NCI-H2227 (cell line): ENCODE results near the gene BRAF.
A peak's percentile ranks its signal among the peaks of the same experiment; 100 is the strongest.
"Not testable (repeated sequence)": the region's sequence is repeated elsewhere in the genome, so short reads cannot be mapped to it uniquely, and the experiment has no call there.

Source experiments
- DNase-seq: peaks from one replicate; lab custom pipeline; 2025; ENCODE audit not compliant: unreplicated experiment; lab: John Stamatoyannopoulos, UW

The BRAF gene

GRCh38 chr7:140774371-140774770 is 150.4 kb downstream of the BRAF start:
- no peak for DNase-seq

- no peak for DNase-seq
Measured at GRCh38 chr7:140773104-140773503, 151.6 kb downstream of the BRAF start.

GRCh38 chr7:140771826-140772225 is 152.9 kb downstream of the BRAF start:
- no peak for DNase-seq

- DNase-seq: no peak
Measured at GRCh38 chr7:140769852-140770251, 154.9 kb downstream of the BRAF start.

- DNase-seq: no peak
Measured at GRCh38 chr7:140767418-140767817, 157.3 kb downstream of the BRAF start.

GRCh38 chr7:140765441-140765840 is 159.3 kb downstream of the BRAF start:
- DNase-seq: not testable (repeated sequence)

GRCh38 chr7:140763166-140763565 is 161.6 kb downstream of the BRAF start:
- not testable (repeated sequence) for DNase-seq

GRCh38 chr7:140761375-140761774 is 163.4 kb downstream of the BRAF start:
- not testable (repeated sequence) for DNase-seq

GRCh38 chr7:140754506-140754905 is 170.2 kb downstream of the BRAF start:
- no peak for DNase-seq

- DNase-seq: no peak
Measured at GRCh38 chr7:140752533-140752932, 172.2 kb downstream of the BRAF start.

GRCh38 chr7:140746751-140747150 is 178.0 kb downstream of the BRAF start:
- no peak for DNase-seq

GRCh38 chr7:140745266-140746058 is 179.3 kb downstream of the BRAF start:
- DNase-seq: no peak

GRCh38 chr7:140744005-140744404 is 180.7 kb downstream of the BRAF start:
- DNase-seq: no peak

- DNase-seq: not testable (repeated sequence)
Measured at GRCh38 chr7:140743255-140743654, 181.5 kb downstream of the BRAF start.

- no peak for DNase-seq
Measured at GRCh38 chr7:140738280-140738679, 186.4 kb downstream of the BRAF start.

GRCh38 chr7:140734729-140735128 is 190.0 kb downstream of the BRAF start:
- no peak for DNase-seq

GRCh38 chr7:140734096-140734495 is 190.6 kb downstream of the BRAF start:
- no peak for DNase-seq

- DNase-seq: no peak
Measured at GRCh38 chr7:140732416-140732815, 192.3 kb downstream of the BRAF start.

GRCh38 chr7:140726281-140726680 is 198.4 kb downstream of the BRAF start:
- peak; percentile 17 for DNase-seq

GRCh38 chr7:140724706-140725105 is 200.0 kb downstream of the BRAF start:
- DNase-seq: no peak

- DNase-seq: no peak
Measured at GRCh38 chr7:140723574-140723973, 201.2 kb downstream of the BRAF start.

GRCh38 chr7:140723006-140723405 is 201.7 kb downstream of the BRAF start:
- no peak for DNase-seq

- no peak for DNase-seq
Measured at GRCh38 chr7:140722254-140722653, 202.5 kb downstream of the BRAF start.
